ENCODE data around the gene ARMCX2.
"Not testable (repeated sequence)": the region's sequence is repeated elsewhere in the genome, so short reads cannot be mapped to it uniquely, and the experiment has no call there.

ARMCX2 gene

GRCh38 chrX:101659601-101660063 lies at the start of gene ARMCX2:
ARMCX2 (minus strand) TSS chrX:101659850; CDS start chrX:101657588, 2,262 bp downstream.
- no peak for DNase-seq

GRCh38 chrX:101709384-101709783 lies 49.7 kb upstream of the ARMCX2 start:
- DNase-seq: no peak

- DNase-seq: no peak
Measured at GRCh38 chrX:101708163-101708562, 48.5 kb upstream of the ARMCX2 start.

- DNase-seq: no peak
Measured at GRCh38 chrX:101693476-101693875, 33.8 kb upstream of the ARMCX2 start.

- DNase-seq: no peak
Measured at GRCh38 chrX:101691835-101692234, 32.2 kb upstream of the ARMCX2 start.

- no peak for DNase-seq
Measured at GRCh38 chrX:101686574-101686973, 26.9 kb upstream of the ARMCX2 start.

- DNase-seq: no peak
Measured at GRCh38 chrX:101685923-101686322, 26.3 kb upstream of the ARMCX2 start.

- DNase-seq: no peak
Measured at GRCh38 chrX:101682723-101683122, 23.1 kb upstream of the ARMCX2 start.

- no peak for DNase-seq
Measured at GRCh38 chrX:101677028-101677427, 17.4 kb upstream of the ARMCX2 start.

- no peak for DNase-seq
Measured at GRCh38 chrX:101676571-101676970, 16.9 kb upstream of the ARMCX2 start.

- DNase-seq: no peak
Measured at GRCh38 chrX:101668143-101668542, 8.5 kb upstream of the ARMCX2 start.

- peak; percentile 57 for DNase-seq
Measured at GRCh38 chrX:101658661-101659491, 774 bp downstream of the ARMCX2 start.

GRCh38 chrX:101657495-101657894 lies 2.2 kb downstream of the ARMCX2 start:
- no peak for DNase-seq

GRCh38 chrX:101656817-101657216 lies 2.8 kb downstream of the ARMCX2 start:
- no peak for DNase-seq

- DNase-seq: no peak
Measured at GRCh38 chrX:101655534-101655933, 4.1 kb downstream of the ARMCX2 start.

GRCh38 chrX:101647716-101648115 lies 11.9 kb downstream of the ARMCX2 start:
- DNase-seq: not testable (repeated sequence)

GRCh38 chrX:101642093-101642492 lies 17.6 kb downstream of the ARMCX2 start:
- no peak for DNase-seq

- no peak for DNase-seq
Measured at GRCh38 chrX:101639583-101639982, 20.1 kb downstream of the ARMCX2 start.

GRCh38 chrX:101619364-101619763 lies 40.3 kb downstream of the ARMCX2 start:
- DNase-seq: no peak

- no peak for DNase-seq
Measured at GRCh38 chrX:101617211-101618191, 42.1 kb downstream of the ARMCX2 start, which contains the start of gene ARMCX6. ARMCX6 (minus strand) TSS chrX:101618000; CDS start chrX:101616620, 1,380 bp downstream.

- no peak for DNase-seq
Measured at GRCh38 chrX:101605728-101606127, 53.9 kb downstream of the ARMCX2 start.
